Nephron progenitor cell (in vitro differentiated cells): ENCODE data around the gene ASAP3.

Experiments used
- DNase-seq: peaks from one replicate; pipeline ENCODE4 v3.0.0; 2021
- H3K27ac Mint-ChIP-seq: 2 replicates; pipeline ENCODE4 v1.8.0; 2021; ENCODE audit warnings: mild to moderate bottlenecking, moderate library complexity, mixed read lengths
- H3K27me3 Mint-ChIP-seq: 2 replicates; pipeline ENCODE4 v1.8.0; 2021; ENCODE audit warnings: mild to moderate bottlenecking, low read depth, mixed read lengths; ENCODE audit not compliant: poor library complexity
- H3K36me3 Mint-ChIP-seq: 2 replicates; pipeline ENCODE4 v1.8.0; 2021; ENCODE audit warnings: low read depth, mixed read lengths
- H3K4me1 Mint-ChIP-seq: 2 replicates; pipeline ENCODE4 v1.8.0; 2021; ENCODE audit warnings: mixed read lengths
- H3K4me3 Mint-ChIP-seq: 2 replicates; pipeline ENCODE4 v1.8.0; 2021; ENCODE audit warnings: mild to moderate bottlenecking, moderate library complexity, mixed read lengths
- H3K9me3 Mint-ChIP-seq: 2 replicates; pipeline ENCODE4 v1.8.0; 2021; ENCODE audit warnings: mild to moderate bottlenecking, moderate library complexity, mixed read lengths
- CTCF ChIP-seq: fragments of 200-600 bp; sonication (generic); IDR thresholded peaks from 2 replicates; pipeline ENCODE4 v1.5.0; 2021; ENCODE audit warnings: antibody characterized with exemption

The ASAP3 gene

GRCh38 chr1:23470282-23471070 is 13.5 kb downstream of the ASAP3 start:
- H3K4me3 Mint-ChIP-seq: no peak overlapping the region
- DNase-seq: no peak
- no peaks in the 10 kb centered on the region for H3K36me3 Mint-ChIP-seq
- H3K27me3 Mint-ChIP-seq: peaks cover 2% of the 10 kb centered on the region
- peaks cover 29% of the 10 kb centered on the region for H3K4me1 Mint-ChIP-seq
- no peak overlapping the region for H3K27ac Mint-ChIP-seq
- no peak for TF ChIP-seq CTCF
- no peaks in the 10 kb centered on the region for H3K9me3 Mint-ChIP-seq

- H3K27ac Mint-ChIP-seq: no peak overlapping the region
- DNase-seq: no peak
- H3K9me3 Mint-ChIP-seq: no peaks in the 10 kb centered on the region
- H3K4me1 Mint-ChIP-seq: peaks cover 29% of the 10 kb centered on the region
- TF ChIP-seq CTCF: no peak
- H3K36me3 Mint-ChIP-seq: no peaks in the 10 kb centered on the region
- peaks cover 3% of the 10 kb centered on the region for H3K27me3 Mint-ChIP-seq
- no peak overlapping the region for H3K4me3 Mint-ChIP-seq
These were observed 14.5 kb downstream of the ASAP3 start for GRCh38 chr1:23469372-23469982.

- no peak overlapping the region for H3K27ac Mint-ChIP-seq
These were observed 17.5 kb downstream of the ASAP3 start for GRCh38 chr1:23466423-23466989.

GRCh38 chr1:23463286-23463685 is 20.7 kb downstream of the ASAP3 start:
- peaks cover 3% of the 10 kb centered on the region for H3K27me3 Mint-ChIP-seq
- H3K9me3 Mint-ChIP-seq: no peaks in the 10 kb centered on the region
- DNase-seq: no peak
- no peak overlapping the region for H3K27ac Mint-ChIP-seq
- peaks cover 4% of the 10 kb centered on the region for H3K4me1 Mint-ChIP-seq
- TF ChIP-seq CTCF: no peak
- H3K36me3 Mint-ChIP-seq: peaks cover 14% of the 10 kb centered on the region
- H3K4me3 Mint-ChIP-seq: no peak overlapping the region

More at GRCh38 chr1:23466423-23466989, 17.5 kb downstream of the ASAP3 start:
- Mint-ChIP-seq H3K4me1 (peaks cover 11% of the 10 kb centered on the region), H3K4me3 (no peak overlapping the region), H3K27me3 (peaks cover 3% of the 10 kb centered on the region), H3K36me3 (peaks cover 5% of the 10 kb centered on the region), H3K9me3 (no peaks in the 10 kb centered on the region)
- no peak for TF ChIP-seq CTCF
- DNase-seq: no peak

GRCh38 chr1:23462766-23463165 is 21.2 kb downstream of the ASAP3 start:
- no peak for TF ChIP-seq CTCF
- no peak for DNase-seq
- H3K4me3 Mint-ChIP-seq: no peak overlapping the region
- H3K27me3 Mint-ChIP-seq: peaks cover 3% of the 10 kb centered on the region
- H3K27ac Mint-ChIP-seq: no peak overlapping the region
- H3K36me3 Mint-ChIP-seq: peaks cover 18% of the 10 kb centered on the region
- H3K4me1 Mint-ChIP-seq: peaks cover 4% of the 10 kb centered on the region
- H3K9me3 Mint-ChIP-seq: no peaks in the 10 kb centered on the region
